HL-60/S4 treated with retinoic acid at 250 ng/mL for 4 days and 3 days (cell line): ENCODE measurements around the gene ACAP1.
"Not testable (repeated sequence)": the region's sequence is repeated elsewhere in the genome, so short reads cannot be mapped to it uniquely, and the experiment has no call there.

ENCODE experiments used
- in situ Hi-C: fragments of 300-500 bp; cut with MboI; formaldehyde crosslinking; loops from 2 replicates; pipeline ENCODE4 v1.7.0; 2022; ENCODE audit warnings: low sequenced_read_pairs

The ACAP1 gene

GRCh38 chr17:7328840-7329373, 7.4 kb upstream of the ACAP1 start, which contains the start of gene NEURL4:
NEURL4 (minus strand) TSS chr17:7329335; CDS start chr17:7329312, 23 bp downstream.
- in situ Hi-C loops: no loop called here

- in situ Hi-C loops: no loop called here
Observed at GRCh38 chr17:7329374-7329996, 6.8 kb upstream of the ACAP1 start.

- in situ Hi-C loops: no loop called here
Observed at GRCh38 chr17:7329997-7330637, 6.2 kb upstream of the ACAP1 start.

GRCh38 chr17:7330638-7331015, 5.7 kb upstream of the ACAP1 start:
- in situ Hi-C loops: no loop called here

GRCh38 chr17:7332111-7332510, 4.2 kb upstream of the ACAP1 start:
- in situ Hi-C loops: no loop called here

- in situ Hi-C loops: not testable (repeated sequence)
Observed at GRCh38 chr17:7332600-7333069, 3.7 kb upstream of the ACAP1 start.

- in situ Hi-C loops: no loop called here
Observed at GRCh38 chr17:7334938-7335538, 1.3 kb upstream of the ACAP1 start.

GRCh38 chr17:7335765-7336164, 564 bp upstream of the ACAP1 start:
- in situ Hi-C loops: not testable (repeated sequence)

GRCh38 chr17:7337600-7337999, 1.3 kb downstream of the ACAP1 start:
- in situ Hi-C loops: not testable (repeated sequence)

DNA sequence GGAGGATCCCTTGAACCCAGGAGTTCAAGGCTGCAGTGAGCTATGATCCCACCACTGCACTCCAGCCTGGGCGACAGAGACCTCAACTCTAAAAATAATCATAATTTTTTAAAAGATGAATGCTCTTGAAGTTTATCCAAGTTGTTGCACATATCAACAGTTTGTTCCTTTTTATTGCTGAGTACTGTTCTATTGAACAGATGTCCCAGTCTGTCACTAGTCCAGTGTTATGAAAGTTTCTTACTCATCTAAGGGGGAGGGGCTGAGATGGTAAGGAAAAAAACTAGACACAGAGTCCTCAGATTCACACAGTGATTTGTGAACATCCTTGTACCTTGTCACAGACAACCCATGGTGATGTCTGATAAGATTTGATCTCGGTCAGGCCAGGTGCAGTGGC, 3.9 kb downstream of the ACAP1 start:
- in situ Hi-C loops: no loop called here

- in situ Hi-C loops: no loop called here
Observed at GRCh38 chr17:7341842-7342241, 5.5 kb downstream of the ACAP1 start.

DNA sequence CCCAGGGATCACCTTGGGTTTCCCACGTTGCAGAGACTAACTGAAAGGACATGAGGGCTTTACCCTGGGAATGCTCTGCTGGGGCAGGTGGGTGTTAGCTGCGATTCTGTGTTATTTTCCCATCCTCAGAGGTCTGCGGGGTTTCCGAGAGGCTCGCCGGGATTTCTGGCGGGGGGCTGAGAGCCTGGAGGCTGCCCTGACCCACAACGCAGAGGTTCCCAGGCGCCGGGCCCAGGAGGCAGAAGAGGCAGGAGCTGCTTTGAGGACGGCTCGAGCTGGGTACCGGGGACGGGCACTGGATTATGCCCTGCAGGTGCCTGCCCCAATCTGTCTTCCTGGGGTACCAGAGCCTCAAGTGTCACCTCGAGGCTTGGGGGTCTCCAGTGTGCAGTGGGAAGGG, 6.9 kb downstream of the ACAP1 start:
- in situ Hi-C loops: no loop called here

- in situ Hi-C loops: no loop called here
Observed at GRCh38 chr17:7346761-7347614, 10.7 kb downstream of the ACAP1 start.

GRCh38 chr17:7347630-7348477, 11.5 kb downstream of the ACAP1 start:
- in situ Hi-C loops: no loop called here

GRCh38 chr17:7348478-7349242, 12.3 kb downstream of the ACAP1 start:
- in situ Hi-C loops: no loop called here

GRCh38 chr17:7351665-7352502, 15.6 kb downstream of the ACAP1 start, which contains the start of gene KCTD11:
KCTD11 (plus strand) TSS chr17:7352162.
- in situ Hi-C loops: no loop called here

DNA sequence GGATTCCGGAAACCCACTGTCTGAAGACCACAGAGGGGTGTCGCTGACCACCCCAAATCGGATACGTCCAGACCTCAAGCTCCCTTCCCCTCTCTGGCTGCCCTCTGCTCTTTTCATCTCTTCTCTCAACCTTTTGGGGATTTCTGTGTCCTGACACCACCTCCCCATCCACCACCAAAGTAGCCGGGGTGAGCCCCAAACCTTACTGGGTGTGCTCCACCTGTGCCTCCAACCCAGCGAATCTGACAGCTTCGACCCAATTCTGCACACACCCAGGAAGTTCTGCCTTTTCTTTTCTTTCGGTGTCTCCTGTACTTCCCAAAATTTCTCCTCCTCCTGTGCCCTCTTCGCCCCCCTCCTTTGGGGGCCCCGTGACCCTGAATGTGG, 16.2 kb downstream of the ACAP1 start:
- in situ Hi-C loops: no loop called here

DNA sequence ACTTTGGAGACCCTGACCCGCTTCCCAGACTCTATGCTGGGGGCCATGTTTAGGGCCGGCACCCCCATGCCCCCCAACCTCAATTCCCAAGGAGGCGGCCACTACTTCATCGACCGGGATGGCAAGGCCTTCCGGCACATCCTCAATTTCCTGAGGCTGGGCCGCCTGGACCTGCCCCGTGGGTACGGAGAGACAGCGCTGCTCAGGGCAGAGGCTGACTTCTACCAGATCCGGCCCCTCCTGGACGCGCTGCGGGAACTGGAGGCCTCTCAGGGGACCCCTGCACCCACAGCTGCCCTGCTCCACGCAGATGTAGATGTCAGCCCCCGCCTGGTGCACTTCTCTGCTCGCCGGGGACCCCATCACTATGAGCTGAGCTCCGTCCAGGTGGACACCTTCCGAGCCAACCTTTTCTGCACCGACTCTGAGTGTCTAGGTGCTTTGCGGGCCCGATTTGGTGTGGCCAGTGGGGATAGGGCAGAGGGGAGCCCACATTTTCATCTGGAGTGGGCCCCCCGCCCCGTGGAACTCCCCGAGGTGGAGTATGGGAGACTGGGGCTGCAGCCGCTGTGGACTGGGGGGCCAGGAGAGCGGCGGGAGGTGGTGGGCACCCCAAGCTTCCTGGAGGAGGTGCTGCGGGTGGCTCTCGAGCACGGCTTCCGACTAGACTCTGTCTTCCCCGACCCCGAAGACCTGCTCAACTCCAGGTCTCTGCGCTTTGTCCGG, 16.7 kb downstream of the ACAP1 start:
- in situ Hi-C loops: no loop called here
